Measurements from ENCODE around the gene GALNT2. TPM values are rescaled to one million over a fixed set of nuclear protein-coding genes. Genes with fewer than 3 reads are reported as not detected.

Gene GALNT2
- polyA plus RNA-seq, 2 of the 4 experiments (the other 2 are of a cell fraction): 66.9 to 114 TPM

DNA sequence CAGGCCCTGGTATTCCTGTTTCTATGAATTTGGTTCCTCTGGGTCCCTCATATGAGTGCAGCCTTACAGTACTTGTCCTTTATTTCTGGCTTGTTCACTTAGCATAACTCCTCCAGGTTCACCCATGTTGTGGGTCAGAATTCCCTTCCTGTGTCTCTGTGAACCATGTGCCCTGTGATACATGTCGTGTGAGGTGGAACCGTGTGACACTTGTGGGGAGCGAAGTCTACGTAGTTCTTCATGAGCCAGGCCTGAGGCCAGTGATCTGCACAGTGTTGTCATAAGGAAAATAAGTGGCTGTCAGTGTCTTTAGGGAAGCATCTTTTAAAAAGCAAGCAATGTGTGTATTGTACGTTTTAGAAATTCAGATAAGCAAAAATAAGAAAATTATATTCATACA is 122.8 kb downstream of the GALNT2 start (continued):
- TF ChIP-seq, protein P1, sequence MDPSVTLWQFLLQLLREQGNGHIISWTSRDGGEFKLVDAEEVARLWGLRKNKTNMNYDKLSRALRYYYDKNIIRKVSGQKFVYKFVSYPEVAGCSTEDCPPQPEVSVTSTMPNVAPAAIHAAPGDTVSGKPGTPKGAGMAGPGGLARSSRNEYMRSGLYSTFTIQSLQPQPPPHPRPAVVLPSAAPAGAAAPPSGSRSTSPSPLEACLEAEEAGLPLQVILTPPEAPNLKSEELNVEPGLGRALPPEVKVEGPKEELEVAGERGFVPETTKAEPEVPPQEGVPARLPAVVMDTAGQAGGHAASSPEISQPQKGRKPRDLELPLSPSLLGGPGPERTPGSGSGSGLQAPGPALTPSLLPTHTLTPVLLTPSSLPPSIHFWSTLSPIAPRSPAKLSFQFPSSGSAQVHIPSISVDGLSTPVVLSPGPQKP (IDR thresholded peaks at IDR 0.05; ENCODE audit: low read depth, low read length): no peak
- no peak for TF ChIP-seq TFCP2L1 (CRISPR knock-in tag; IDR thresholded peaks at IDR 0.05)
- TF ChIP-seq PBX3 (IDR thresholded peaks at IDR 0.05): no peak

GRCh38 chr1:230191079-230191804 is 124.2 kb downstream of the GALNT2 start:
- no peak overlapping the region for H3K4me2 ChIP-seq
- ChIA-PET CTCF (no interaction called here), POLR2A (no interaction called here)
- no peak for ATAC-seq
- H3K27ac ChIP-seq: no peak overlapping the region; a peak in 1 of 6 replicates
- H3K9me3 ChIP-seq: no peaks in the 10 kb centered on the region
- no peak for DNase-seq (ENCODE audit: low read depth in 1 of 2, low spot score in 1 of 2)
- no peak overlapping the region for H3K4me3 ChIP-seq
- TF ChIP-seq, protein P2, sequence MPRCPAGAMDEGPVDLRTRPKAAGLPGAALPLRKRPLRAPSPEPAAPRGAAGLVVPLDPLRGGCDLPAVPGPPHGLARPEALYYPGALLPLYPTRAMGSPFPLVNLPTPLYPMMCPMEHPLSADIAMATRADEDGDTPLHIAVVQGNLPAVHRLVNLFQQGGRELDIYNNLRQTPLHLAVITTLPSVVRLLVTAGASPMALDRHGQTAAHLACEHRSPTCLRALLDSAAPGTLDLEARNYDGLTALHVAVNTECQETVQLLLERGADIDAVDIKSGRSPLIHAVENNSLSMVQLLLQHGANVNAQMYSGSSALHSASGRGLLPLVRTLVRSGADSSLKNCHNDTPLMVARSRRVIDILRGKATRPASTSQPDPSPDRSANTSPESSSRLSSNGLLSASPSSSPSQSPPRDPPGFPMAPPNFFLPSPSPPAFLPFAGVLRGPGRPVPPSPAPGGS (IDR thresholded peaks at IDR 0.05): no peak
- TF ChIP-seq PBX3 (IDR thresholded peaks at IDR 0.05) (no peak), FOSL2 (IDR thresholded peaks at IDR 0.05) (no peak), FOSL2 (CRISPR knock-in tag; IDR thresholded peaks at IDR 0.05) (no peak), NR3C1 (IDR thresholded peaks at IDR 0.05) (no peak), NPAS2 (CRISPR knock-in tag; IDR thresholded peaks at IDR 0.05; ENCODE audit: borderline replicate concordance) (no peak), MYC (IDR thresholded peaks at IDR 0.05; ENCODE audit: borderline replicate concordance, low read length) (no peak), EHF (CRISPR knock-in tag; IDR thresholded peaks at IDR 0.05) (no peak), JUNB (IDR thresholded peaks at IDR 0.05) (no peak), CHD2 (IDR thresholded peaks at IDR 0.05; ENCODE audit: low read length, partially characterized antibody) (no peak), KDM5A (IDR thresholded peaks at IDR 0.05) (no peak), ESRRA (IDR thresholded peaks at IDR 0.05; ENCODE audit: borderline replicate concordance, low read length) (no peak), KDM1A (IDR thresholded peaks at IDR 0.05; ENCODE audit: low read depth) (no peak)
- TF ChIP-seq, protein P3, sequence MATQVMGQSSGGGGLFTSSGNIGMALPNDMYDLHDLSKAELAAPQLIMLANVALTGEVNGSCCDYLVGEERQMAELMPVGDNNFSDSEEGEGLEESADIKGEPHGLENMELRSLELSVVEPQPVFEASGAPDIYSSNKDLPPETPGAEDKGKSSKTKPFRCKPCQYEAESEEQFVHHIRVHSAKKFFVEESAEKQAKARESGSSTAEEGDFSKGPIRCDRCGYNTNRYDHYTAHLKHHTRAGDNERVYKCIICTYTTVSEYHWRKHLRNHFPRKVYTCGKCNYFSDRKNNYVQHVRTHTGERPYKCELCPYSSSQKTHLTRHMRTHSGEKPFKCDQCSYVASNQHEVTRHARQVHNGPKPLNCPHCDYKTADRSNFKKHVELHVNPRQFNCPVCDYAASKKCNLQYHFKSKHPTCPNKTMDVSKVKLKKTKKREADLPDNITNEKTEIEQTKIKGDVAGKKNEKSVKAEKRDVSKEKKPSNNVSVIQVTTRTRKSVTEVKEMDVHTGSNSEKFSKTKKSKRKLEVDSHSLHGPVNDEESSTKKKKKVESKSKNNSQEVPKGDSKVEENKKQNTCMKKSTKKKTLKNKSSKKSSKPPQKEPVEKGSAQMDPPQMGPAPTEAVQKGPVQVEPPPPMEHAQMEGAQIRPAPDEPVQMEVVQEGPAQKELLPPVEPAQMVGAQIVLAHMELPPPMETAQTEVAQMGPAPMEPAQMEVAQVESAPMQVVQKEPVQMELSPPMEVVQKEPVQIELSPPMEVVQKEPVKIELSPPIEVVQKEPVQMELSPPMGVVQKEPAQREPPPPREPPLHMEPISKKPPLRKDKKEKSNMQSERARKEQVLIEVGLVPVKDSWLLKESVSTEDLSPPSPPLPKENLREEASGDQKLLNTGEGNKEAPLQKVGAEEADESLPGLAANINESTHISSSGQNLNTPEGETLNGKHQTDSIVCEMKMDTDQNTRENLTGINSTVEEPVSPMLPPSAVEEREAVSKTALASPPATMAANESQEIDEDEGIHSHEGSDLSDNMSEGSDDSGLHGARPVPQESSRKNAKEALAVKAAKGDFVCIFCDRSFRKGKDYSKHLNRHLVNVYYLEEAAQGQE (IDR thresholded peaks at IDR 0.05): no peak
- TF ChIP-seq, protein P4, sequence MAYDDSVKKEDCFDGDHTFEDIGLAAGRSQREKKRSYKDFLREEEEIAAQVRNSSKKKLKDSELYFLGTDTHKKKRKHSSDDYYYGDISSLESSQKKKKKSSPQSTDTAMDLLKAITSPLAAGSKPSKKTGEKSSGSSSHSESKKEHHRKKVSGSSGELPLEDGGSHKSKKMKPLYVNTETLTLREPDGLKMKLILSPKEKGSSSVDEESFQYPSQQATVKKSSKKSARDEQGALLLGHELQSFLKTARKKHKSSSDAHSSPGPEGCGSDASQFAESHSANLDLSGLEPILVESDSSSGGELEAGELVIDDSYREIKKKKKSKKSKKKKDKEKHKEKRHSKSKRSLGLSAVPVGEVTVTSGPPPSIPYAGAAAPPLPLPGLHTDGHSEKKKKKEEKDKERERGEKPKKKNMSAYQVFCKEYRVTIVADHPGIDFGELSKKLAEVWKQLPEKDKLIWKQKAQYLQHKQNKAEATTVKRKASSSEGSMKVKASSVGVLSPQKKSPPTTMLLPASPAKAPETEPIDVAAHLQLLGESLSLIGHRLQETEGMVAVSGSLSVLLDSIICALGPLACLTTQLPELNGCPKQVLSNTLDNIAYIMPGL (CRISPR knock-in tag; IDR thresholded peaks at IDR 0.05; ENCODE audit: borderline replicate concordance): no peak
- TF ChIP-seq, protein P5, sequence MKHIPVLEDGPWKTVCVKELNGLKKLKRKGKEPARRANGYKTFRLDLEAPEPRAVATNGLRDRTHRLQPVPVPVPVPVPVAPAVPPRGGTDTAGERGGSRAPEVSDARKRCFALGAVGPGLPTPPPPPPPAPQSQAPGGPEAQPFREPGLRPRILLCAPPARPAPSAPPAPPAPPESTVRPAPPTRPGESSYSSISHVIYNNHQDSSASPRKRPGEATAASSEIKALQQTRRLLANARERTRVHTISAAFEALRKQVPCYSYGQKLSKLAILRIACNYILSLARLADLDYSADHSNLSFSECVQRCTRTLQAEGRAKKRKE (CRISPR knock-in tag; IDR thresholded peaks at IDR 0.05; ENCODE audit: low read depth): no peak
- FAIRE-seq: no peak
- H3K4me1 ChIP-seq: peaks cover 8% of the 10 kb centered on the region
- WGBS (ENCODE audit: missing lambda C conversion rate): 92% methylated on average over 9 of the region's 9 CpGs

Data from A549 (cell line).